CD4-positive, alpha-beta T cell treated with Interleukin-2 at 100 ng/mL for 4 hours (primary cell): ENCODE data around the gene TLR5.
"Not testable (repeated sequence)": the region's sequence is repeated elsewhere in the genome, so short reads cannot be mapped to it uniquely, and the experiment has no call there.

Experiments used
- DNase-seq: peaks from one replicate; pipeline ENCODE4 v3.0.0-alpha.2; 2020; ENCODE audit warnings: low spot score

TLR5 gene, protein sequence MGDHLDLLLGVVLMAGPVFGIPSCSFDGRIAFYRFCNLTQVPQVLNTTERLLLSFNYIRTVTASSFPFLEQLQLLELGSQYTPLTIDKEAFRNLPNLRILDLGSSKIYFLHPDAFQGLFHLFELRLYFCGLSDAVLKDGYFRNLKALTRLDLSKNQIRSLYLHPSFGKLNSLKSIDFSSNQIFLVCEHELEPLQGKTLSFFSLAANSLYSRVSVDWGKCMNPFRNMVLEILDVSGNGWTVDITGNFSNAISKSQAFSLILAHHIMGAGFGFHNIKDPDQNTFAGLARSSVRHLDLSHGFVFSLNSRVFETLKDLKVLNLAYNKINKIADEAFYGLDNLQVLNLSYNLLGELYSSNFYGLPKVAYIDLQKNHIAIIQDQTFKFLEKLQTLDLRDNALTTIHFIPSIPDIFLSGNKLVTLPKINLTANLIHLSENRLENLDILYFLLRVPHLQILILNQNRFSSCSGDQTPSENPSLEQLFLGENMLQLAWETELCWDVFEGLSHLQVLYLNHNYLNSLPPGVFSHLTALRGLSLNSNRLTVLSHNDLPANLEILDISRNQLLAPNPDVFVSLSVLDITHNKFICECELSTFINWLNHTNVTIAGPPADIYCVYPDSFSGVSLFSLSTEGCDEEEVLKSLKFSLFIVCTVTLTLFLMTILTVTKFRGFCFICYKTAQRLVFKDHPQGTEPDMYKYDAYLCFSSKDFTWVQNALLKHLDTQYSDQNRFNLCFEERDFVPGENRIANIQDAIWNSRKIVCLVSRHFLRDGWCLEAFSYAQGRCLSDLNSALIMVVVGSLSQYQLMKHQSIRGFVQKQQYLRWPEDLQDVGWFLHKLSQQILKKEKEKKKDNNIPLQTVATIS

GRCh38 chr1:223142795-223143536 is at the start of gene TLR5:
TSS of gene TLR5 (minus strand) at chr1:223143248. CDS start at chr1:223113031, 30,217 bp downstream.
- peak; percentile 92 for DNase-seq

DNA sequence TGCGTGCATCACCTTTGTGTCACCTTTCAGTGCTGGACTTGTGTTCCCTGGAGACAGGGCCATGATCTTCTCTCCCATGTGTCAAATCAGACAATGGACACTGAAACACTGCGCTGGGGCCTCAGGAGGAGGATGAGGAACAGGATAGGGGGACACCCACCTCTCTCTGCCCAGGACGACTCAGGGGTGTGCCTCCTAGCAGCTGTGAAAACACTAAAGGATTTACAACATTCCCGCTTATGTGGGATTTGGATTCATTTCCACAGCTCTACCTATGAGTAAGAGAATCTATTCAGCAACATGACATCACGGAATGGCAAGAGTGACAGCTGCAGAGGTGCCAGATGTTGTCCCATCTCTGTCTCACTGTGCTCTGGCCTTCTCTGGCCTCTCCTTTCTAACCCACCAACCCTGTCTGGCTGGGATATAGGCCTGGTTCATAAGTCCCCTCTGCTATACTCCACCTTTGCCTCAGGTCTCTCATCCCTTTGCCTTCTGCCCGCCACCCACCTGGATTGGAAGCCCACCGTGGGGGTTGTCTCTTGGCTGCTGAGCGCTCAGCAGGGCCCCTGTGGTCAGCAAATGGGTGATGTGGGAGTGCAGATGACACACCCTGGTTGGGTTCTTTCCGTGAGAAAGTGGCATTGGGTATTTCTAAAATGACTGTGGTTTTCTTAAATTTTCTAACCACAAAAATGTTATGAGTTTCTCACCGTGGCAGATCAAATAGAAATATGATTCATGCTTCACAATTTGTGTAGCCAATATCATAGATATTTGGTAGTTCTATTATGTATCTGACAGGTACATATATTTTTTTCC is 47.1 kb upstream of the TLR5 start:
- peak; percentile 71 for DNase-seq

DNA sequence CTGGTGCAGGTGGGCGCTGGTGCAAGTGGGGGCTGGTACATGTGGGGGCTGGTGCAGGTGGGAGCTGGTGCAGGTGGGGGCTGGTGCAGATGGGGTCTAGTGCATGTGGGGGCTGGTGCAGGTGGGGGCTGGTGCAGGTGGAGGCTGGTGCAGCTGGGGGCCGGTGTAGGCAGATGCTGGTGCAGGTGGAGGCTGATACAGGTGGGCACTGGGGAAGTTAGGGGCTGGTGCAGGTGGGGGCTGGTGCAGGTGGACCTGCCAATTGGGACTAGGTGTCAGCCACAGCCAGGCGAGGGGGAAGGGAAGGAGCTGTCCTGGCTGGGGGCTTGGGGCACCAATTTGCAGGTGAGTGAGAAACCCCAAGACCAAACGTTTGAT is 46.5 kb upstream of the TLR5 start:
- no peak for DNase-seq

GRCh38 chr1:223188618-223189356 is 45.7 kb upstream of the TLR5 start:
- DNase-seq: no peak

DNA sequence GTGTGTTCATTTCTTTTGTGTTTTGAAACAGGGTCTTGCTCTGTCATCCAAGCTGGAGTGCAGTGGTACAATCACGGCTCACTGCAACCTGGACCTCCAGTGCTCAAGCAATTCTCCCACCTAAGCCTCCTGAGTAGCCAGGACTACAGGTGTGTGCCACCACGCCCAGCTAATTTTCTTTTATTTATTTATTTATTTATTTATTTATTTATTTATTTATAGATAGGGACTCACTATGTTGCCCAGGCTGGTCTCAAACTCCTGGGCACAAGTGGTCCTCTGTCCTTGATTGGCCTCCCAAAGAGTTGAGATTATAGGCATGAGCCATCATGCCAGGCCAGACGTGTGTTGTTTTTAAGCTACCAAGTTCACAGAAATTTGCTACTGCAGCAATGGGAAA is 43.8 kb upstream of the TLR5 start:
- no peak for DNase-seq

DNA sequence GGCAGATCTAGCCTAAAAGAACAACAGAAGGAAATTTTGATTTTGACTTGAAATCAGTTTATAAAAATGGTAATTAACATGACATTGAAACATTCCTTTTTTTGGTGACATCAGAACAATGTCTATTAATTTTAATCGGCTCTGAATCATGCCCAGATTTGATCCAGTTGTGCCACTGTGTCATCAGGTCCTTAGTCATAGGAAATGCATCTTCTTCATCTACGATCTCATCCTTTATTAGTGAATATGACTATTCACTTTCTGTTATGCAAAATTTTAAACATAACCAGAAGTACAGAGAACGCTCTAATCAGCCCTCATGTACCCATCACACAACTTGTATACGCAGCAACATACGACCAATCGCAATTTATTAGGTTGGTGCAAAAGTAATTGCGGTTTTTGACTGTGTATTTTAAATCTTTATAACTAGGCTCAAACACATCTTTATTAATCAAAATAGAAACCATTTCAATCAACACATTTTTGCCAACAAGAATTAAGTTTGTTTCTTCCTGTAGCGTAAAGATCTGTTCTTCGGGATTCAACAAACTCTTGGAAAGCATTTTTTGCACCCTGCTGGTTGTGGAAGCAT is 40.3 kb upstream of the TLR5 start:
- DNase-seq: no peak

DNA sequence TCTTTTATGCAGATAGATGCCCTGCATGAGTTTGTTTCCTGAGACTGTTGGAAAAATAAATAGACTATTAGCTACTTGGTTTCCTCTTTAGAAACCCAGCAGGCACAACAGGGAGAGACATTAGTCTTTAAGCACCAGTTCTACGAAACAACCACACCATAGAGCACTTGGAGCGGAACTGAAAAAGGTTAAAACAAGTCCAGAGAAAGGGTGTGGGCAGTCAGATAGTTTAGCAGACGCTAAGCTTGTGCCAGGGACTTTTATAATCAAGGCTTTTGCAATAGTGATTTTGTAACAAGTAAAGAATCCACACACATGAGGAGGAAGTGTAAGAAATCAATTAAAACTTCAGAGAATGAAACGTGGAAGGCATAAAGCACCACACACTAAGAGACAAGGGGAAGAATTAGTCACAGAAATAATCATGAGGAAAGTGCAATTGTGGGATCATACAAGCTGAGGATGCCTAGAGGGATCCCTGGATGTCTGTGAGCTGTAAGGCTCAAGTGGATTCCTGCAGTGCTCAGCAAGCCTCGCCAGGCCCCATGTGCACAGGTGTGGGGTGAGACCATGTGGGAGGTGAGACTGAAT is 37.8 kb upstream of the TLR5 start:
- peak; percentile 5 for DNase-seq

DNA sequence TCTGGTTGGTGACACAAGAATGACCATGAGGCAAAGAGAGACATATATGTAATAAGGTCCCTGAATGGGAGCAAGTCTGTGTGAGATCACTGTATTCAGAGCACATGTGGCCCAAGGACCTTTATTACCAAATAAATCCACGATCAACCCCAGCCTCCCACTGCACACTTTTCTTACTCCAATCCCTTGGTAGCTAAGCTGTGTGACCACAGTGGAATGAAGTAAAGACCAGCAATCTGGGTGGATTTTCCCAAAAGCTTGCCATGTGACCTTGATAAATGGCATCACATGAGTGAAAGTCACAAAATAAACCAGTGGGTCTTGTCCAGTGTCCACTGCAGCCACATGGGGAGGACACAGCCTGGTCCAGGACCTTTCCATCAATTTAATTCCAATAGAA is 36.7 kb upstream of the TLR5 start:
- DNase-seq: no peak

DNA sequence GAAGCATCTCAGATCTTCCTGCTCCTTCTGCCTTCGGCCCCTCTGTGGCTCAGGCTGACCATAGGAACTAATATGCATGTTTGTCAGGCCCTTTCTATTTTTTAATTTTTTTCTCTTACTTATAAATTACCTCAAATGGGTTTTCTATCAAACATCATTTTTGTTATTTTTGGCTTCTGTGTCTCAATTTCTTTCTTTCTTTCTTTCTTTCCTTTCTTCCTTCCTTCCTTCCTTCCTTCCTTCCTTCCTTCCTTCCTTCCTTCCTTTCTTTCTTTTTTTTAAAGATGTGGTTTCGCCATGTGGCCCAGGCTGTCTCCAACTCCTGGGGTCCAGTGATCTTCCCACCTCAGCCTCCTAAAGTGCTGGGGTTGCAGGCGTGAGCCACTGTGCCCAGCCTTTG is 36.2 kb upstream of the TLR5 start:
- DNase-seq: no peak

DNA sequence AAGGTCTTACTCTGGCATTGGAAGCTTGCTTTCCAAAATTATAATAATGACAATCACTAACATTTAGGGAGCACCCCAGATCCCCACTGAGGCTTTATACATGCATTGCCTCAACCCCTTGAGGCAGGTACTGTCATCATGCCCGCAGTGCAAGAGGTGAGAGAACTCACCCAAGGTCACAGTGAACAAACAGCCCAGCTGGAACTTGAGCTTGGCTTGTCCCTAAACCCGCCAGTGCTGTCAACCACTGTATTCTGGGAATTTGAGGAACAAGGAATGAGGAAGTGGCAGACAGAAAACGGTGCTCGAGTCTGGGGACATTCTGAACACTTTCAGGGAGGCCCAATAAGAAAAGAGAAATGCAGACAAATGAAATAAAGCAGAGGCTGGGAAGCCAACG is 34.6 kb upstream of the TLR5 start:
- no peak for DNase-seq

- no peak for DNase-seq
Observed at GRCh38 chr1:223176437-223176836, 33.4 kb upstream of the TLR5 start.

- no peak for DNase-seq
Observed at GRCh38 chr1:223175633-223176032, 32.6 kb upstream of the TLR5 start.

DNA sequence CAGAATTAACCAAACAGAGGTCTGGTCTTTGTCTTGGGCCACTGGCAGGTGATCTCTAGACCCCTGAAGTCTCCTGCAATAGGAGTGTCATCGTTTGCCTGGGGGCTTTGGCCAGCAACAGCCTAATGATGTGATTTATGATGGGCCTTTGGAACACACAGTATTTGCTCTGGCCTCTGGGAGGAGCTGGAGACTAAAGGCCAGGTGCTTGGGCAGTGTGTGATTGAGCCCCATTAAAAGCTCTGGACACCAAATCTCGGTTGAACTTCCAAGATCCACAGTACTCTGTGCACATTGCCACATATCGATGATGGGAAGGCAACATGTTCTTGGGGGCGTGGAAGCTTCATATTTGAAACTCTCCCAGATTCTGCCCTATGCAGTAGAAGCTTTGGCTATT is 32.0 kb upstream of the TLR5 start:
- no peak for DNase-seq

GRCh38 chr1:223169458-223169857 is 26.4 kb upstream of the TLR5 start:
- not testable (repeated sequence) for DNase-seq

DNA sequence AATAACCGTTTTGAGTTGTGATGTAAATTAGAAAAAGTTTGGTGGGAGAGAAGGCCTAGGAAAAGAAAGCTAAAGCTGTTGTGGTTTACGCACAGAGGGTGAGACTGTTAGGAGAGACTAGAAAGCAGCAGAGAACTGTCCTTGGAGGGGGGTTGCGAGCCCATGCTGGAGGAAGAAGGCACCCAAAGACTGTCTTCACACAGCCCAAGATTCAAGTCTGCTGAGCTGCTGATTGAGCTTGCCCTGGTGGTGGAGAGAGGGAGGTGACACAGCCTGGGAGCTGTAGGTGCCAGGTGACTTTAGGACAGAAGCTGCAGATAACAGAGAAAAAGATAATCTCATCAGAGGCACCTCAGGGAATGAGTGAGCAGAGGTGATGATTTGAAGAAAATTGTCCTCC is 18.3 kb upstream of the TLR5 start:
- no peak for DNase-seq

- no peak for DNase-seq
Observed at GRCh38 chr1:223156343-223156742, 13.3 kb upstream of the TLR5 start.

DNA sequence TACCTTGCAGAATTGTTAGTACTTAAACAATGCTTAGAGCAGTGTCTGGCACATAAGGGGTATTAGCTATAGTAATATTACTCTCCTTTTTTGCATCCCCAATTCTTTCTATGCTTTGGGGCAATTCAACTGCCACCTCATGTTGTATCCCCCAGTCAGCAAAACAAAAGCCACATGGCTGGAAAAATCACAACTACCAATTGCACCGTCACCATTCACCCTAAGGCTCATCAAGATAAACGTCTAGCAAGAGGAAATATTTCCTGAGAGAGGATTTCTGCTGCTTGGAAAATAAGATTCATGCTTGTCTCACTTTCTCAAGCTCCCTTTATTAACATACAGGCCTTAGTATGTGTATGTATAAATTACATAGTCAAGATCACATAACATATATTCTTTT is 12.1 kb upstream of the TLR5 start:
- DNase-seq: no peak

DNA sequence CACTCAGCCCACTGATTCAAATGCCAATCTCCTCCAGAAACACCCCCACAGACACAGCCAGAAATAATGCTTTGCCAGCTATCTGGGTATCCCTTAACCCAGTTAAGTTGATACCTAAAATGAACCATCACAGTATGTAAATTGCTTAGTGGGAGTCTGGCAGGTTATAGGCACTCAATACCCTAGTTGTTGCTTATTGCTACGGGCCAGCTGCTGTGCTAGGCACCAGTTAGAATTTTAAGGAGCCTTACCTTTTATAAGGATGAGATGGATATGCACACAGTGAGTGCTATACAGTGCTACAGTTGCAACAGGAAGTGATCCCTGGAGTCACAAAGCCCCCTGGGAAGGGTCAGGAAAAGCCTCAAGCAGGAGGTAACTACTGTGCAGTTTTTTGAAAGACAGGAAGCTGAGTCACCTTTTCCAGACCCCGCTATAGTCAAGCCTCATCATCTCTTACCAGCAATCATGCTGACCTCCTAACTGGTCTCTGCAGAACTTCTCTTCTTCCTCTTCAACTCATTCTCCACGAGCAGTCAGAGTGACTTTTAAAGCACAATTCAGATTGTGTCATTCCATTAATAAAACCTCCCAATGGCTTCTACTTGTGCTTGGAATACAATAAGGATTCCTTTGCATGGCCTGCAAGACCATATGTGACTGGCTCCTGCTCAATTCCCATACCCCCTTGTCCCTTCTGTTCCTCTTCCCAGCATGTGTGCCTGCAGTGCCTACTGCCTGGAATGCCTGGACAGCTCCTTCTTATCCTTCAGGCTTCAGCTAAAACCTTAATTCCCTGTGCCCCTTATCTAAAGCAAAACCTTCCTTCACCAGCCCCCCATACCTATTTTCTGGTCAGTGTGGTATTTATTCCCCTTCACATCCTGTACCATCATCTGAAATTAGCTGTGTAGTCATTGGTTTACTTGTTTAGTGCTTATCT is 10.4 kb upstream of the TLR5 start:
- DNase-seq: no peak

DNA sequence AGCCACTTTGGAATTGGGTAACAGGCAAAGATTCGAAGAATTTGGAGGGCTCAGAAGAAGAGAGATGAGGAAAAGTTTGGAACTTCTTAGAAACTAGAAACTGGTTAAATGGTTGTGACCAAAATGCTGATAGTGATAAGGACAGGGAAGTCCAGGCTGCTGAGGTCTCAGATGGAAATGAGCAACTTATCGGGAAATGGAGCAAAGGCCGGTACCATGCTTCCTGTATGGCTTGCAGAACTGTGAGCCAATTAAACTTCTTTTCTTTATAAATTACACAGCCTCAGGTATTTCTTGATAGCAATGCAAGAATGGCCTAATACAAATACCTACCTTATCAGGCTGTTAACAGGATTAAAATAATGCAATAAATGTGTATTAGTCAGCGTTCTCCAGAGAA is 9.4 kb upstream of the TLR5 start:
- DNase-seq: no peak
